Measurements from ENCODE around the gene ATP10A. TPM values are rescaled to one million over a fixed set of nuclear protein-coding genes. Genes with fewer than 3 reads are reported as not detected.

Gene ATP10A
- total and polyA plus RNA-seq, 2 of the 8 experiments (the other 6 are each of a cell fraction or from before 2014, with no cell fraction given): 2.0 to 2.8 TPM

DNA sequence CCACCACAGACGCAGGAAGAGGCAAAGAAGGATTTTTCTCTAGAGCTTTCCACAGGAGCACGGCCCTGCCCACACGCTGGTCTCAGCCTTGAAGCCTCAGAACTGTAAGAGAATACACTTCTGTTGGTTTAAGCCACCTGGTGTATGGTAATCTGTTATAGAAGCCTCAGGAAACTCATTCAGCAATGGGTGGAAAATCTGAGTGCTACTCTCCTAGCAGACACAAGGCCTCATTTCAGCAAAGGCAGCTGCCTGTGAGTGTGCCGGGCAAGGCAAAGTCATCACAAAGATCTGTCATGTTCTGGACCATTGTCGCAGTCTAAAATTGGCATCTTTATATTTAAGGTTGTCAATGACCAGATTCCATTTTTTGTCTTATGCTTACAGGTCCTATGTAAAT is 31.0 kb downstream of the ATP10A start:
- Histone ChIP-seq H2AK5ac (ENCODE audit: low read depth, low read length) (no peak overlapping the region), H2BK5ac (ENCODE audit: low read depth, low read length) (no peak overlapping the region), H3K14ac (ENCODE audit: insufficient read length) (no peak overlapping the region), H3K23me2 (ENCODE audit: low read depth, low read length) (no peaks in the 10 kb centered on the region), H3K4me3 (ENCODE audit: extremely low read depth in 1 of 4, insufficient read depth in 2 of 4, low read depth in 3 of 4, low read length in 4 of 4) (no peak overlapping the region), H2BK12ac (ENCODE audit: low read depth, low read length) (no peak overlapping the region), H3K79me1 (ENCODE audit: low read depth, low read length) (no peaks in the 10 kb centered on the region), H3K27ac (ENCODE audit: low read depth, low read length) (no peak overlapping the region), H4K91ac (replicated peaks; ENCODE audit: insufficient read length, low read length) (no peak overlapping the region), H3K4me1 (replicated peaks in 1 of 4; ENCODE audit: control insufficient read depth in 3 of 4, insufficient read depth in 4 of 4, low read length in 3 of 4) (peaks cover 0 to 4% (median 0%) of the 10 kb centered on the region in 4 experiments; a peak in 2 of 7 replicates), H3K36me3 (ENCODE audit: control insufficient read depth in 2 of 4, insufficient read depth in 4 of 4, low read length in 3 of 4) (no peaks in the 10 kb centered on the region), H3K9ac (replicated peaks in 1 of 4; ENCODE audit: extremely low read depth in 1 of 4, low read depth in 3 of 4, low read length in 3 of 4) (no peak overlapping the region), H2AFZ (ENCODE audit: low read length) (no peak overlapping the region), H3K18ac (ENCODE audit: extremely low read depth, low read length) (no peak overlapping the region), H4K5ac (ENCODE audit: insufficient read length, low read depth, low read length) (no peak overlapping the region), H3K4ac (replicated peaks; ENCODE audit: insufficient read length, low read depth, low read length) (no peak overlapping the region), H3K9me3 (ENCODE audit: insufficient read depth in 2 of 2, low read depth in 1 of 2, low read length in 1 of 2) (no peaks in the 10 kb centered on the region), H2BK120ac (replicated peaks; ENCODE audit: low read depth, low read length) (no peak overlapping the region), H3K23ac (ENCODE audit: insufficient read length) (no peak overlapping the region), H3K27me3 (replicated peaks in 1 of 4; ENCODE audit: control insufficient read depth in 3 of 4, extremely low read depth in 1 of 4, insufficient read depth in 3 of 4, low read length in 3 of 4) (no peaks in the 10 kb centered on the region; a peak in 1 of 7 replicates), H2BK20ac (ENCODE audit: low read length) (no peak overlapping the region), H2BK15ac (ENCODE audit: low read length) (no peak overlapping the region), H4K20me1 (replicated peaks in 1 of 2; ENCODE audit: control insufficient read depth in 1 of 2, insufficient read depth in 2 of 2, low read length in 2 of 2) (no peaks in the 10 kb centered on the region), H4K8ac (ENCODE audit: extremely low read depth, insufficient read depth, low read length) (no peak overlapping the region), H3K79me2 (ENCODE audit: control insufficient read depth in 1 of 2, insufficient read depth in 2 of 2, low read length in 2 of 2) (no peaks in the 10 kb centered on the region), H3K4me2 (ENCODE audit: insufficient read depth in 1 of 2, low read depth in 2 of 2, low read length in 2 of 2) (no peak overlapping the region), H3K56ac (replicated peaks; ENCODE audit: insufficient read length, low read depth, low read length) (no peak overlapping the region)
- TF ChIP-seq HDAC6 (IDR thresholded peaks at IDR 0.05; ENCODE audit: low read depth, low read length) (no peak), POU5F1 (IDR thresholded peaks at IDR 0.05; ENCODE audit: low read depth, low read length) (no peak), RXRA (IDR thresholded peaks at IDR 0.05; ENCODE audit: insufficient read depth, low read depth, low read length) (no peak), CTBP2 (IDR thresholded peaks at IDR 0.05; ENCODE audit: borderline replicate concordance, insufficient read depth, insufficient read length, low read length) (no peak), SP4 (IDR thresholded peaks at IDR 0.05; ENCODE audit: low read length) (no peak), RFX5 (IDR thresholded peaks at IDR 0.05; ENCODE audit: borderline replicate concordance, low read depth, low read length) (no peak), JUND (IDR thresholded peaks at IDR 0.05; ENCODE audit: low read length) (no peak), EZH2 (IDR thresholded peaks at IDR 0.05; ENCODE audit: low read depth, low read length, severe bottlenecking) (no peak)
- FAIRE-seq (no peak), DNase-seq (ENCODE audit: low read depth in 1 of 2, low spot score in 2 of 2) (no peak)
- ChIA-PET CTCF (ENCODE audit: partially characterized antibody) (interaction anchor here (2.4 kb wide), 1 partner anchor 48 kb away, joined by 6 read pairs; no protein-coding TSS in a partner anchor), POLR2A (ENCODE audit: partially characterized antibody) (no interaction called here)
- 92% methylated on average over 5 of the region's 5 CpGs; no CpG with 5 or more reads in 1 of the 2 experiments for WGBS, 2 experiments (ENCODE audit: extremely low coverage in 1 of 2, insufficient coverage in 1 of 2, insufficient read length in 1 of 2, insufficient replicate concordance in 2 of 2, low coverage in 1 of 2, low lambda C conversion rate in 2 of 2, missing lambda C conversion rate in 1 of 2)

Data from H1 (cell line).